OCI-LY7 (cell line): ENCODE results near the gene TRIM14. TPM values are rescaled to one million over a fixed set of nuclear protein-coding genes. Genes with fewer than 3 reads are reported as not detected.

Experiments
- BruUV-seq: library from RNA; stranded (reverse); fragments of 400-500 nt; replicated peaks from 2 replicates; lab custom pipeline; 2021; lab: Mats Ljungman, UMichigan
- CTCF ChIA-PET: fragments of 300-600 bp; sonication (Branson Sonifier 250); formaldehyde crosslinking; loops from one replicate; lab custom pipeline; 2022; ENCODE audit warnings: antibody characterized with exemption; ENCODE audit not compliant: unreplicated experiment; lab: Charles Lee
- POLR2A ChIA-PET: fragments of 300-600 bp; sonication (Branson Sonifier 250); formaldehyde crosslinking; loops from one replicate; lab custom pipeline; 2022; ENCODE audit warnings: antibody characterized with exemption; lab: Charles Lee
- DNase-seq: peaks from one replicate; pipeline ENCODE4 v3.0.0-alpha.2; 2015; ENCODE audit warnings: low spot score
- H2AFZ ChIP-seq: fragments of 200-600 bp; sonication (generic), shearing (Covaris generic); 2 replicates; pipeline ENCODE4 v1.6.1; 2014; ENCODE audit warnings: mild to moderate bottlenecking, antibody characterized with exemption, low read length, moderate library complexity
- H3K27ac ChIP-seq: fragments of 200-600 bp; sonication (generic); 2 replicates; pipeline ENCODE4 v1.5.1; 2014; ENCODE audit warnings: mixed run types, low read depth, mild to moderate bottlenecking, moderate library complexity, low read length, inconsistent platforms; ENCODE audit not compliant: poor library complexity, severe bottlenecking
- H3K36me3 ChIP-seq: fragments of 200-600 bp; sonication (generic); 2 replicates; pipeline ENCODE4 v1.6.1; 2014; ENCODE audit warnings: mild to moderate bottlenecking, antibody characterized with exemption, low read length, moderate library complexity, mixed read lengths; ENCODE audit not compliant: insufficient read depth
- H3K4me1 ChIP-seq: fragments of 200-600 bp; sonication (generic); 2 replicates; pipeline ENCODE4 v1.5.1; 2014; ENCODE audit warnings: mild to moderate bottlenecking, low read length; ENCODE audit not compliant: insufficient read depth, poor library complexity, severe bottlenecking
- H3K4me2 ChIP-seq: fragments of 200-600 bp; sonication (generic); 2 replicates; pipeline ENCODE4 v1.6.1; 2014; ENCODE audit warnings: mild to moderate bottlenecking, low read length
- H3K4me3 ChIP-seq: fragments of 200-600 bp; sonication (generic); 2 replicates; pipeline ENCODE4 v1.5.1; 2014; ENCODE audit warnings: mild to moderate bottlenecking, low read depth, low read length; ENCODE audit not compliant: poor library complexity, severe bottlenecking
- H3K79me2 ChIP-seq: fragments of 200-600 bp; sonication (generic); 2 replicates; pipeline ENCODE4 v1.6.1; 2016; ENCODE audit warnings: low read depth, mild to moderate bottlenecking, low read length, moderate library complexity, mixed read lengths; ENCODE audit not compliant: insufficient read depth
- H3K9me2 ChIP-seq: fragments of 200-600 bp; sonication (generic); 2 replicates; pipeline ENCODE4 v1.6.1; 2016; ENCODE audit warnings: mild to moderate bottlenecking, low read length, mixed read lengths; ENCODE audit not compliant: insufficient read depth
- H3K9me3 ChIP-seq: fragments of 200-600 bp; sonication (generic); 2 replicates; pipeline ENCODE4 v1.6.1; 2014; ENCODE audit warnings: mild to moderate bottlenecking, mixed run types, low read length, mixed read lengths
- H4K20me1 ChIP-seq: fragments of 200-600 bp; sonication (generic); 2 replicates; pipeline ENCODE4 v1.6.1; 2014; ENCODE audit warnings: mild to moderate bottlenecking, antibody characterized with exemption, low read length, moderate library complexity, mixed read lengths; ENCODE audit not compliant: insufficient read depth
- CTCF ChIP-seq: fragments of 200-600 bp; sonication (generic); conservative IDR thresholded peaks from 2 replicates; pipeline ENCODE4 v1.5.1; 2014; ENCODE audit warnings: mild to moderate bottlenecking, antibody characterized with exemption, low read length, moderate library complexity, mixed read lengths
- EZH2phosphoT487 ChIP-seq: fragments of 200-600 bp; sonication (generic); IDR thresholded peaks from 2 replicates; pipeline ENCODE4 v1.6.1; 2018; ENCODE audit warnings: low read depth, borderline replicate concordance, mild to moderate bottlenecking, mixed run types, antibody characterized with exemption, low read length, moderate library complexity, mixed read lengths
- intact Hi-C: fragments of 100-400 bp; cut with micrococcal nuclease; formaldehyde crosslinking; loops from one replicate; pipeline ENCODE4 v1.10.0; 2022; ENCODE audit not compliant: unreplicated experiment
- total RNA-seq, 2 experiments: library from RNA; depleted of rRNA in 1 of 2; stranded (reverse); fragments of >200 nt in 1 of 2; shearing (Covaris generic) in 1 of 2; gene quantifications; 2 replicates each; pipeline ENCODE4 v1.2.3, GENCODE V29; 2014 to 2022

TRIM14 gene
- total RNA-seq, 2 experiments from 2014 or later: 21.4 to 26.0 TPM

DNA sequence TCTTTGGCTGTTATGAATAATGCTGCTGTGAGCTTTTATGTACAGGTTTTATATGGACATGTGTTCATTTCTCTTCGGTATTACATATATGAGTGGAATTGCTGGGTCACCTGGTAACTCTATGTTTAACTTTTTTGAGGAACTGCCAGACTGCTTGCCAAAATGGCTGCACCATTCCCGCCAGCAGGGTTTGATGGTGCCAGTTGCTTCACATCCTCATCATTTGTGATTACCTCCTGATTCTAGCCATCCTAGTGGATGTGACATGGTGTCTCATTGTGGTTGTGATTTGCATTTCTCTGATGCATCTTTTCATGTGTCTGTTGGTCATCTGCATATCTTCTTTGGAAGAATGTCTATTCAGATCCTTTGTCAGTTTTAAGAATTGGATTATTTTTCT, 51.8 kb downstream of the TRIM14 start:
- H3K79me2 ChIP-seq: no peaks in the 10 kb centered on the region
- H3K4me3 ChIP-seq: no peak overlapping the region
- no peaks in the 10 kb centered on the region for H4K20me1 ChIP-seq
- no peaks in the 10 kb centered on the region for H3K9me3 ChIP-seq
- H3K36me3 ChIP-seq: peaks cover 62% of the 10 kb centered on the region
- H3K9me2 ChIP-seq: no peaks in the 10 kb centered on the region
- POLR2A ChIA-PET: interaction anchor here (0.6 to 2.2 kb wide), 4 partner anchors 9 to 189 kb away, joined by 3 to 9 read pairs (median 4); no protein-coding TSS in a partner anchor
- no peaks in the 10 kb centered on the region for H3K4me1 ChIP-seq
- intact Hi-C loops: no loop called here
- no peak overlapping the region for H2AFZ ChIP-seq
- TF ChIP-seq CTCF (no peak), EZH2phosphoT487 (no peak)
- BruUV-seq: no TSS peak
- H3K4me2 ChIP-seq: no peak overlapping the region
- CTCF ChIA-PET: interaction anchor here (0.7 kb wide), 1 partner anchor 248 kb away, joined by 5 read pairs; no protein-coding TSS in a partner anchor
- DNase-seq: no peak
- H3K27ac ChIP-seq: no peak overlapping the region

GRCh38 chr9:98066235-98066634, 52.8 kb downstream of the TRIM14 start:
- H3K79me2 ChIP-seq: no peaks in the 10 kb centered on the region
- no peak overlapping the region for H3K27ac ChIP-seq

GRCh38 chr9:98064623-98065392, 54.2 kb downstream of the TRIM14 start:
- ChIA-PET POLR2A (interaction anchor here (0.6 to 1.0 kb wide), 5 partner anchors 9 to 155 kb away, joined by 3 to 6 read pairs (median 4); partner anchors contain the start of gene NANS), CTCF (no interaction called here)
- Histone ChIP-seq H3K9me3 (no peaks in the 10 kb centered on the region), H3K27ac (no peak overlapping the region), H3K4me2 (no peak overlapping the region), H3K9me2 (no peaks in the 10 kb centered on the region), H3K4me3 (no peak overlapping the region), H2AFZ (no peak overlapping the region), H3K36me3 (peaks cover 80% of the 10 kb centered on the region), H3K79me2 (no peaks in the 10 kb centered on the region), H4K20me1 (no peaks in the 10 kb centered on the region), H3K4me1 (no peaks in the 10 kb centered on the region)
- TF ChIP-seq CTCF (no peak), EZH2phosphoT487 (no peak)
- intact Hi-C loops: no loop called here
- DNase-seq: no peak
- no TSS peak for BruUV-seq

More at GRCh38 chr9:98066235-98066634, 52.8 kb downstream of the TRIM14 start:
- Histone ChIP-seq H3K36me3 (peaks cover 67% of the 10 kb centered on the region), H2AFZ (no peak overlapping the region), H3K4me3 (no peak overlapping the region), H3K4me1 (no peaks in the 10 kb centered on the region), H3K9me2 (no peaks in the 10 kb centered on the region), H4K20me1 (no peaks in the 10 kb centered on the region), H3K4me2 (no peak overlapping the region), H3K9me3 (no peaks in the 10 kb centered on the region)
- POLR2A ChIA-PET: interaction anchor here (0.7 kb wide), 1 partner anchor 49 kb away, joined by 4 read pairs; no protein-coding TSS in a partner anchor
- TF ChIP-seq EZH2phosphoT487: no peak
- TSS peak; percentile 30 for BruUV-seq
- intact Hi-C loops: no loop called here
- no peak for DNase-seq
- CTCF ChIA-PET: interaction anchor here (0.7 kb wide), 1 partner anchor 249 kb away, joined by 5 read pairs; no protein-coding TSS in a partner anchor
